ENCODE results near the gene SLC35F1. TPM values are rescaled to one million over a fixed set of nuclear protein-coding genes. Genes with fewer than 3 reads are reported as not detected.

Gene SLC35F1
- total and polyA plus RNA-seq, 9 of the 15 experiments (the other 6 are each of a cell fraction or from before 2014, with no cell fraction given), result 0.03 to 0.06 TPM; not detected in 7

DNA sequence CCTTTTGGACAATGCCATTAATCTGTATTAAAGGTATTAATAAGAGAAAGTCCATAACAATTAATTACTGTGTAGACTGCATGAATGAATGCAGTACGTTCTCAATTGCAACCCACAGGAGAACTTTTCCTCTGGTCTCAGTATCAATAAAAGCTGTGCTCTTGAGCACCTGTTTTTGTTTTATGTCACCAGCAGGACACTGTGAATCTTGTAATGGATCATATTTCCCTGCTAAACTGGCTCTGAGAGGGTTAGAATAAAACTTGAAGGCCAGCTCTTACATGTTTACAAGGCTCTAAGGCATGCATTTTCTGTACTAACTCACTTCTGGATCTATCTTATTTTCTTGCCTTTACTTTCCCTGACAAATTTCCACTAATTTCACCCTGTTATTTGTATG lies 426.7 kb downstream of the SLC35F1 start:
- H3K4me2 ChIP-seq (ENCODE audit: insufficient read depth, low read length), result no peak overlapping the region
- FAIRE-seq, result no peak
- intact Hi-C loops (cut with micrococcal nuclease) (no loop called here), in situ Hi-C loops (cut with MboI) (no loop called here)
- POLR2A ChIA-PET, result no interaction called here
- ATAC-seq, result no peak
- no peak overlapping the region for H3K27ac ChIP-seq (ENCODE audit: extremely low read depth, low read depth, low read length)
- no TSS peak for BruUV-seq (replicated peaks)
- H3K27me3 ChIP-seq (ENCODE audit: control insufficient read depth in 2 of 2, insufficient read depth in 2 of 2, low read length in 2 of 2), result no peaks in the 10 kb centered on the region
- no peak overlapping the region for H3K9ac ChIP-seq (ENCODE audit: insufficient read depth in 1 of 2, low read depth in 2 of 2, low read length in 2 of 2)
- H3K9me1 ChIP-seq (ENCODE audit: control insufficient read depth, insufficient read depth, low read length), result no peaks in the 10 kb centered on the region
- CTCF ChIA-PET (ENCODE audit: low intra/inter-chr PET ratio), result no interaction called here
- 0% methylated on average over 1 of the region's 1 CpG for WGBS (ENCODE audit: insufficient coverage, low coverage, missing lambda C conversion rate)
- no peak for DNase-seq (ENCODE audit: extremely low read depth in 1 of 4, low spot score in 3 of 4)
- no peak overlapping the region for H3K4me3 ChIP-seq
- no peak overlapping the region for H2AFZ ChIP-seq (ENCODE audit: low read depth, low read length)
- TF ChIP-seq TAF7 (tag; IDR thresholded peaks at IDR 0.05) (no peak), RBM14 (IDR thresholded peaks at IDR 0.05; ENCODE audit: borderline replicate concordance, insufficient read depth, low read depth, low read length) (no peak), ZNF436 (CRISPR knock-in tag; IDR thresholded peaks at IDR 0.05) (no peak), POLR3A (IDR thresholded peaks at IDR 0.05; ENCODE audit: borderline replicate concordance, extremely low read depth, insufficient read depth, insufficient read length) (no peak), ZNF224 (CRISPR knock-in tag; IDR thresholded peaks at IDR 0.05) (no peak), BRCA1 (IDR thresholded peaks at IDR 0.05) (no peak), BRCA1 (CRISPR knock-in tag; IDR thresholded peaks at IDR 0.05) (no peak), PHB2 (IDR thresholded peaks at IDR 0.05; ENCODE audit: low read depth) (no peak), PHTF2 (CRISPR knock-in tag; IDR thresholded peaks at IDR 0.05) (no peak), HNRNPLL (IDR thresholded peaks at IDR 0.05; ENCODE audit: low read depth, low read length, poor library complexity, severe bottlenecking) (no peak), MEF2D (tag; conservative IDR thresholded peaks at IDR 0.05; ENCODE audit: low read depth) (no peak), ZKSCAN1 (IDR thresholded peaks at IDR 0.05; ENCODE audit: low read depth, low read length) (no peak), TEAD4 (IDR thresholded peaks at IDR 0.05; ENCODE audit: low read length) (no peak), TEAD4 (CRISPR knock-in tag; IDR thresholded peaks at IDR 0.05; ENCODE audit: borderline replicate concordance) (no peak), TAL1 (IDR thresholded peaks at IDR 0.05) (no peak), DDX20 (tag; IDR thresholded peaks at IDR 0.05; ENCODE audit: low read depth) (no peak), BCL6 (CRISPR knock-in tag; IDR thresholded peaks at IDR 0.05) (no peak), KLF6 (CRISPR knock-in tag; IDR thresholded peaks at IDR 0.05; ENCODE audit: borderline replicate concordance) (no peak)
- no peaks in the 10 kb centered on the region for H3K9me3 ChIP-seq (replicated peaks; ENCODE audit: control insufficient read depth, insufficient read depth, low read depth, low read length)
- H3K79me2 ChIP-seq (ENCODE audit: control insufficient read depth, insufficient read depth, low read length), result no peaks in the 10 kb centered on the region
- no peaks in the 10 kb centered on the region for H3K4me1 ChIP-seq (replicated peaks in 1 of 2; ENCODE audit: control insufficient read depth in 2 of 2, insufficient read depth in 2 of 2, low read length in 2 of 2)
- no peaks in the 10 kb centered on the region for H4K20me1 ChIP-seq (replicated peaks; ENCODE audit: control insufficient read depth, insufficient read depth, low read length)
- H3K36me3 ChIP-seq (ENCODE audit: control insufficient read depth, insufficient read depth, low read length), result no peaks in the 10 kb centered on the region
